SK-N-MC (cell line): ENCODE data around the gene RIC3.

ENCODE experiments used
- EZH2 ChIP-seq: fragments of 200-600 bp; sonication (generic); IDR thresholded peaks from one replicate; pipeline ENCODE4 v1.6.1; 2017; ENCODE audit warnings: antibody characterized with exemption
- FOXP2 ChIP-seq: optimal IDR thresholded peaks from 2 replicates; pipeline ENCODE3; 2011; ENCODE audit warnings: mild to moderate bottlenecking, moderate library complexity; ENCODE audit not compliant: insufficient read depth; ENCODE audit errors: extremely low read length, control extremely low read depth
- POLR2AphosphoS5 ChIP-seq: IDR thresholded peaks from 2 replicates; pipeline ENCODE4 v1.6.1; 2012; ENCODE audit warnings: mild to moderate bottlenecking, low read depth, low read length, borderline replicate concordance

GRCh38 chr11:8180469-8180868, 11.6 kb upstream of the RIC3 start:
- TF ChIP-seq POLR2AphosphoS5 = no peak
- TF ChIP-seq EZH2 = no peak
- no peak for TF ChIP-seq FOXP2
